HG03066 (cell line): ENCODE measurements around the gene AQP3.
"Not testable (repeated sequence)": the region's sequence is repeated elsewhere in the genome, so short reads cannot be mapped to it uniquely, and the experiment has no call there.

ENCODE experiments used
- ATAC-seq: cut with Tn5 transposase; IDR thresholded peaks from one replicate; pipeline ENCODE4 v1.9.1; 2021; ENCODE audit warnings: low read depth; ENCODE audit not compliant: unreplicated experiment

AQP3 gene

GRCh38 chr9:33465596-33466564, 18.5 kb upstream of the AQP3 start:
- ATAC-seq: no peak

GRCh38 chr9:33465096-33465495, 17.7 kb upstream of the AQP3 start:
- ATAC-seq: no peak

GRCh38 chr9:33464045-33464636, 16.7 kb upstream of the AQP3 start:
- ATAC-seq: no peak

GRCh38 chr9:33463151-33463550, 15.8 kb upstream of the AQP3 start:
- no peak for ATAC-seq

GRCh38 chr9:33461492-33461891, 14.1 kb upstream of the AQP3 start:
- ATAC-seq: no peak

- no peak for ATAC-seq
Observed at GRCh38 chr9:33460854-33461253, 13.5 kb upstream of the AQP3 start.

GRCh38 chr9:33459115-33459514, 11.7 kb upstream of the AQP3 start:
- no peak for ATAC-seq

GRCh38 chr9:33458444-33458843, 11.1 kb upstream of the AQP3 start:
- ATAC-seq: no peak

GRCh38 chr9:33455945-33456344, 8.6 kb upstream of the AQP3 start:
- ATAC-seq: no peak

- not testable (repeated sequence) for ATAC-seq
Observed at GRCh38 chr9:33455456-33455855, 8.1 kb upstream of the AQP3 start.

- not testable (repeated sequence) for ATAC-seq
Observed at GRCh38 chr9:33454661-33455026, 7.3 kb upstream of the AQP3 start.

GRCh38 chr9:33453999-33454660, 6.7 kb upstream of the AQP3 start:
- ATAC-seq: no peak

- ATAC-seq: no peak
Observed at GRCh38 chr9:33453286-33453860, 6.0 kb upstream of the AQP3 start.

- ATAC-seq: no peak
Observed at GRCh38 chr9:33452828-33453271, 5.5 kb upstream of the AQP3 start.

GRCh38 chr9:33450621-33451146, 3.3 kb upstream of the AQP3 start:
- no peak for ATAC-seq

- ATAC-seq: no peak
Observed at GRCh38 chr9:33449715-33450114, 2.3 kb upstream of the AQP3 start.

- no peak for ATAC-seq
Observed at GRCh38 chr9:33447799-33448553, 583 bp upstream of the AQP3 start.

- ATAC-seq: peak; percentile 79
Observed at GRCh38 chr9:33446240-33446945, 1.0 kb downstream of the AQP3 start.
